Bone marrow (tissue), 2 donors: ENCODE results near the gene ZNF511.

ENCODE experiments used
- DNase-seq, 2 donors: peaks; one replicate each; lab custom pipeline; 2025; lab: John Stamatoyannopoulos, UW

The ZNF511 gene

DNA sequence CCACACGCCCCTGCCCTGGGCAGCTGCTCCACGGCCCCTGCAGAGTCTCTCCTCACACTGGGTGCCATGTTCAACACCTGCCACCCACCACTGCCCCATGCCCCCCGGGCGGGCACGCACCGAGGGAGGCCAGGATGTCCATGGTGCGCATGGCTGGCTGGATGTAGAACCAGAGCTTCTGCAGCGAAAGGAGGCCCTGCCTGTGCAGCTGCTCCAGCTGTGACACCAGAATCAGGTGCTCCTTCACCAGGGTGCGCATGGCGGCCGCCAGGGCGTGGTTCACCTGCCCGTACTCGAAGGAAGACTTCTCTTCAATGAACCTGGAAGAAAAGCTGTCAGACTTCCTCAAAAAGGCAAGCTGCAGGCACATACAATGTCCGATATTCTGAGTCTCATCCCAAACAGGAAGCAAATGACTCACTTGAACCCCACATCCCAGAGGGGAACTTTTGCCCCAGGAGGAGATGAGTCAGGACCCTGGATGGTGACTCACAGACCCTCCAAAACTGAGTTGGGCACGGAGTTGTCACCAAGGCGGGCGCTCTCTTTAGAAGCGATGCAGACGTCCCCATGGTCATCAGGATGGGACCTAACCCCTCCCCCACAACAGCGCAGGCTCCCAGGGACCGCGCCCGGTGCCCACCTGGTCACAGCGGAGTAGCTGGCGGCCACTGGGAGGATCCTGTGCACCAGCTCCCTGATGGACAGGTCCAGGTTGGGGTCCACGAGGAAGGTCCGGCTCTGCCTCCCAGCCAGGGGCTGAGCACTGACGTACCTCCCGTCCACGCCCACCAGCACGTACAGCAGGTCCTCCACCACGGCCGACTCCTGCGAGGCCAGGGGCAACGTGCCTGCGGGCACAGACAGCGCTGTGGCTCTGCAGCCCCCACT is 15.6 kb upstream of the ZNF511 start:
- peak; percentile 47 to 88 for DNase-seq

DNA sequence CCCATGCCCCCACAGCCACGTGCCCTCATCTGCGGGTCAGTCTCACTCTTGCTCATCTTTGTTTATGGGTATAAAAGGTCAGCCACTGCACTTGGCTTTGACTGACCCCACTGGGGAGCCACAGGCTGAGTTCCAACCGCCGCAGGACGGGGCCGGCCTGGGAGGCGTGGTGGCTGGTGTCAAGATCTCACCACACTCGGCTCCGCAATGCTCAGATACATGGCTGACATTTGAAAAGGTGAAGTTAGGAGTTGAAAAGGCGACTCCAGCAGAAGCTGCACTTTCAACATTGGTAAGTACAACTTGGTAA is 14.9 kb upstream of the ZNF511 start:
- DNase-seq = no peak

- no peak for DNase-seq
These were observed 14.5 kb upstream of the ZNF511 start for GRCh38 chr10:133294189-133294588.

- no peak for DNase-seq
These were observed 13.0 kb upstream of the ZNF511 start for GRCh38 chr10:133295426-133296320.

DNA sequence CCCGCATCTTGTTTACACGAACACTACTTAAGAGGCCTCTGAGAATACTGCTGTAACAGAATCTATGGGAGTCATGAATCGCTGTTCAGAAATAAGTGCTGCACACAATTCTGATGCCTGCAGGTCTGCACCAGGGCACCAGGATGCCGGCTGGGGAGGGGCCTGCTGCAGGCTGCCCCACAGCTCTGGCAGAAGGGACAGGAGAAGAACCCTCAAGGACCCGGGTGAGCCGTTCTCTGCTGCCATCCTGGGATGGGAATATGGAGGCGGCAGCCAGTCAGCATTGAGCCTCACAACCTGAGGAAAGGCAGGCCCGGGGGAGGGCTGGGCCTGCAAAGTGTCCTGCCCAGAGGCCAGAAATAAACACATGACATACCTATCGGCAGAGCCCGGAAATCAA is 11.2 kb upstream of the ZNF511 start:
- no peak for DNase-seq

DNA sequence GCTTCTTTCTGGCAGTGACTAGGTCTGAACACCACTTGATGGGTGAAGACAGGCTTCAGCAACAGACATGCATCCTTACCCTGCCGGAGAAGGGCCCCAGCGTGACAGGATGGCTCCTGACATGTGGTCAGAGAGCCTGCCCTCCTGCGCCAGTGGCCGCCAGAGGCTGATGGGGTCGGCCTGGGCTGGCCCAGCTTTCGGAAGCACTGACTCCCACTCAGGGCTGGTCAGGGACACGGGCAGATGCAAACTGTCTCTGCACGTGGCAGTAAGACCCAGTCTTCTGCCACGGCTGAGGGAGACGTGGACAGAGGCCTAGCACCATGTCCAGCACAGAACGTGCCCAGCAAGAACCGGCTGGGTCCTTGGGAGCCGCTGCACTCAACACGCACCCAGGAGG is 10.2 kb upstream of the ZNF511 start:
- DNase-seq = no peak

- no peak for DNase-seq
These were observed 9.5 kb upstream of the ZNF511 start for GRCh38 chr10:133299224-133299623.

DNA sequence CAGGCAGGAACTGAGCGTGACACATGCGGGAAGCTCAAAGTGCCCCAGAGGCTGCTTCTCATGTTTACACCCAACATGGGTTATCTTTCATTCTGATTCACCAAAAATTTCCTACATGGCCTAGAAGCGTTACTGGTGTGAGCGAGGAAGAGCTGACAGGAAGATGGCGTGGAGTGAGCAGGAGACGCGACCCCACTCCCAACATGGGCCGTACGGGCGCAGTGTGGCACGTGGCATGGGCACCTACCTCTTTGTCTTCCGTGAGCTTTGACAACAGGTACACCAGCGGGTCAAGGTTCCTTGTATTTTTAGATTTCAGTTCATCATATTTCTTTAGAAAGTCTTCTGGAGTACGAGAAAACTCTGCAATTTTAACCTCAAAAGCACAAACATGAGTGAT is 9.0 kb upstream of the ZNF511 start:
- DNase-seq = no peak

DNA sequence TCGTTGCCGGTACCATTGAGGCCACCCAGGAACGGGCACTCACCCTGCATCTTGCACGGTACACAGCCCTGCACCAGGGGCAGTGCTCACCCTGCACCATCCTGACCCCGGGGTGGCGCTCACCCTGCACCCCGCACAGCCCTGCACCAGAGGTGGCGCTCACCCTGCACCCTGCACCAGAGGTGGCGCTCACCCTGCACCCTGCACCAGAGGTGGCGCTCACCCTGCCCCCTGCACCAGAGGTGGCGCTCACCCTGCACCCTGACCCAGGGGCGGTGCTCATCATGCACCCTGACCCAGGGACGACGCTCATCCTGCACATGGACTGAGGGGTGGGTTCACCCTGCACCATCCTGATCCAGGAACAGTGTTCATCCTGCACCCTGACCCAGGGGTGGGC is 6.5 kb upstream of the ZNF511 start:
- no peak for DNase-seq

DNA sequence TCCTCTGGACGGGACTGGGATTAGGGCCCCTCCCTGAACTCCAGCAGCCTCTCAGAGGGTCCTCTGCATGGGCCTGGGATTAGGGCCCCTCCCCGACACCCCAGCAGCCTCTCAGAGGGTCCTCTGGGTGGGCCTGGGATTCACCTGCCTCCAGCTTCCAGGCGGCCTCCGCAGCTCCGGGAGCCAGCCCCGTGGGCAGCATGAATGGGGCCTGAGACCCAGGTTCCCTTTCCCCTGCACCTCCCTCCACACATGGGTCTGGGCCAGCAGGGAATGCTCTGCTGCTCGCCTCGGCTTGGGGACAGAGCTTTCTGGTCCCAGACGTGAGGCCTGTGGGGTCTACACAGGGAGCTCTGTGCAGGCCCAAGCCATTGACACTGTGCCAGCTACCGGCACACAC is 5.5 kb upstream of the ZNF511 start:
- DNase-seq = no peak

- no peak for DNase-seq
These were observed 2.6 kb upstream of the ZNF511 start for GRCh38 chr10:133306097-133306476.

- no peak for DNase-seq
These were observed 1.8 kb upstream of the ZNF511 start for GRCh38 chr10:133306941-133307379.

DNA sequence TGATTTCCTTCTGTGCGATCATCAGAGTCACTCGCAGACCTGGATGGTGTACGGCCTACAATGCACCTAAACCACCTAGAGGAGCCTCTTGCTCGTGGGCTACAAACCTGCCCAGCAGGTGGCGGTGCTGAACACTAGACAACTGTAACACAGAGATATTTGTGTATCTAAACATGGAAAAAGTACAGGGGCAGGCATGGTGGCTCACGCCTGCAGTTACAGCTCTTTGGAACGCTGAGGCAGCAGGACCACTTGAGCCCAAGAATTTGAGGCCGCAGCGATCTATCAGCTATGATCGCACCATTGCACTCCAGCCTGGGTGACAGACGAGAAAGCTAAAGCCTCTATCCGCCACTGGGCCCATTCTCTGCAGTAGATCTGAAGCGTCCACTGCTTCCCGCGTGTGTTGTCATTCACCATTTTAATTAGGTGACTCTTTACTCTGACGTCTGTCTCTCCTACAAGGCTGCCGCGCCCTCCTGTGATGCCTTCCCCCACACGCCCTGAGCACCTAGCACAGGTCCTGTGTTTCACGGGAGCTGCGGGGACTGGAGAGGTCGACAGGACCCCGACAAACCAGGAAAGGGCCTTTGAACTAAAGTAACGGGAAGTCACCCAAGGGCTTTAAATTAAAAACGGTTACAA is 816 bp upstream of the ZNF511 start:
- peak; percentile 36 to 64 for DNase-seq

DNA sequence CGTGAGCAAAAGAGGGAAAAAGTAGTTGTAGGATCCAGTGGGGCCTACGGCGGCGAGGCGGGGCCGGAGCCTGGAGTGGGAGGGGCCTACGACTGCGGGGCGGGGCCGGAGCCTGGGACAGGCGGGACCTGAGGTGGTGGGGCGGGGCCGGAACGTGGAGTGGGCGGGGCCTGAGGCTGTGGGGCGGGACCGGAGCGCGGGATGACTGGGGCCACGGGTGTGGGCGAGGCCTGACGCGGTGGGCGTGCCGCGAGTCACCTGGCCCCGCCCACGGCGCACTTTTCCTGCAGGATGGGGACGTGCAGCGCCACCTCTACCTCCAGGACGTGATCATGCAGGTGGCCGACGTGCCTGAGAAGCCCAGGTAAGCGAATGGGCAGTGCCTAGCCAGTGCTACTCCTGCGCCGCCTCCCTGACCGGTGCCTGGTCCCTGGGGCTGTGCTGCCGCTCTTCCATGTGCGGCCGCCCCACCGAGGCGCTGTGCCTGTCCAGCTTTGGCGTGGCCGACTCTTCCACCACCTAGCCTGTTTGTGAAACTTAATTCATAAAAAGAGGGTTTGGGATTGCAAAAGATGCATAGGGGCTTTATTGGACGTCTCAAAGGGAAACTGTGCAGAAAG is 496 bp downstream of the ZNF511 start:
- DNase-seq = peak; percentile 79 to 98

- no peak for DNase-seq
These were observed 1.1 kb downstream of the ZNF511 start for GRCh38 chr10:133309720-133310398.

DNA sequence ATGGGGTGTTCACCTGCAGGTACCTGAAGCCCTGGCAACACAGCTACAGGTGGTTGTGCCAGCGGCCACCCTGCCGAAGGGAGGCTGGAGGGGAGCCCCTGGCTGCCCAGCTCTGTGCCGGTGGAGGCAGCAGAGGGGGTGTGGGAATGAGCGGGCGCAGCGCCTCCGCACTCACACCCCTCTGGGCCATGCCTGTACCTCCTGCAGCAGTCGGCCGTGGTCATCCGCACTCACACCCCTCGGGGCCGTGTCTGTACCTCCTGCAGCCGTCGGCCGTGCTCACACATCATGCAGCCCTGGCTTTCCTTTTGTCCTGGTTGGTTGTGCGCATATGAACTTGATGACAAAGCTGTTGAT is 1.7 kb downstream of the ZNF511 start:
- no peak for DNase-seq

DNA sequence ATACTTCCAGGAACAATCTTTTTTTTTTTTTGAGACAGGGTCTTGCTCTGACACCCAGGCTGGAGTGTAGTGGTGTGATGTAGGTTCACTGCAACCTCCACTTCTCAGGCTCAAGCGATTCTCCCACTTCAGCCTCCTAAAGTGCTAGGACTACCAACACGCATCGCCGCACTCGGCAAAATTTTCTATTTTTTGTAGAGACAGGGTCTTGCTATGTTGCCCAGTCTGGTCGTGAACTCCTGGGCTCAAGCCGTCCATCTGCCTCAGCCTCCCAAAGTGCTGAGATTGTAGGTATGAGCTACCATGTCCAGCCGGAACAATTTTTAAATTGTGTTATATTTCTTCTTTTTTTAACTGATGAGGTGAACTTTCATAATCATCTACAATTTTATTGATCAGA is 2.1 kb downstream of the ZNF511 start:
- DNase-seq = no peak

DNA sequence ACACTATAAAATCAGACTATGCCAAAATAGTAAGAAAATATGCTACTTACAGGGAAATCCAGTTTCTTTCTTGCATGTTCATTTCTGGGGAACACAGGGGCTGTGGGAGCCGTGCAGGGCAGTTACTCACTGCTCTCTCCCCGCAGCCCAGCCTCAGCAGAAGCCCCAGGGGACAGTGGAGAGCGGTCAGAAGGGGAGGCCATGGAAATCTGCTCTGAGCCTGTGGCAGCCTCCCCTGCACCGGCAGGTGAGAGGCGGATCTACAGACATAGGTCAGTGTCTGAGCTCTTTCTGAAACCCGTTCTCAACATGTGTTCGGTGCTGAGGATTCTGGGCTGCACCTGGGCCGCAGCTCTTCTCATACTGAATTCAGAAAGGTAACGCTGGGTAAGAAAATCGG is 2.9 kb downstream of the ZNF511 start:
- no peak for DNase-seq

- DNase-seq = no peak
These were observed 3.5 kb downstream of the ZNF511 start for GRCh38 chr10:133312016-133312768.

- no peak for DNase-seq
These were observed 4.0 kb downstream of the ZNF511 start for GRCh38 chr10:133312769-133313145.

DNA sequence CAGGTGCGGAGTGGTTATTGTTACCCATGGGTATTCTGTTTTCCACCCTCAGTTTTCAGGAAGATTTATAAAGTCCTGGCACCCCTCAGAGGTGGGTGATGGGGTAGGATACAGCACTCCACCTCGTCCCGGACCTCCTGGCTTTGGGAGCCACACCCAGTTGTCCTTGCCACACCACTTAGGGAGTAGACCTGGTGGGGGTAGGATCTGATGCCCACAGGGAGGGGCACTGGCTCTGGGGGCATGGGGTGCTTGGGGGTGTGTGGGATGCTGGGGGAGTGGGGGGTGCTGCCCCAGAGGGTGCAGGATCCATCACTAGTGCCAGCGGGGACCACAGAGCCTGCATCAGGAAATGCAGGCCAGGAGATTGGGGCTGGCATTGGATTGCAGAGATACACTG is 4.5 kb downstream of the ZNF511 start:
- DNase-seq = no peak
